Right lobe of liver (tissue), 4 donors: ENCODE measurements around the gene ABHD16B.

ENCODE experiments used
- CTCF ChIP-seq, 4 donors: fragments of 200-600 bp in 3 of 4; fragments of 450-650 bp in 1 of 4; IDR thresholded peaks; one replicate each; pipeline versions ENCODE4 v1.5.1 to v1.8.0; 2016 to 2022; ENCODE audit warnings: antibody characterized with exemption in 4 of 4, mild to moderate bottlenecking in 2 of 4
- POLR2A ChIP-seq: fragments of 450-650 bp; IDR thresholded peaks from one replicate; pipeline ENCODE4 v1.6.1; 2017; ENCODE audit warnings: antibody characterized with exemption, mild to moderate bottlenecking
- donor health status: DM: no; HTN: no; CAD: no.
- donor health status: DM: no; HTN: no; CAD: no.
- donor health status: DM: no; HTN: yes; CAD: no.

GRCh38 chr20:63837479-63837878 is 23.8 kb upstream of the ABHD16B start:
- TF ChIP-seq CTCF (IDR thresholded peaks at IDR 0.05) (no peak), POLR2A (no peak)
